ENCODE measurements around the gene GAS7.
"Not testable (repeated sequence)": the region's sequence is repeated elsewhere in the genome, so short reads cannot be mapped to it uniquely, and the experiment has no call there.

GAS7 gene

DNA sequence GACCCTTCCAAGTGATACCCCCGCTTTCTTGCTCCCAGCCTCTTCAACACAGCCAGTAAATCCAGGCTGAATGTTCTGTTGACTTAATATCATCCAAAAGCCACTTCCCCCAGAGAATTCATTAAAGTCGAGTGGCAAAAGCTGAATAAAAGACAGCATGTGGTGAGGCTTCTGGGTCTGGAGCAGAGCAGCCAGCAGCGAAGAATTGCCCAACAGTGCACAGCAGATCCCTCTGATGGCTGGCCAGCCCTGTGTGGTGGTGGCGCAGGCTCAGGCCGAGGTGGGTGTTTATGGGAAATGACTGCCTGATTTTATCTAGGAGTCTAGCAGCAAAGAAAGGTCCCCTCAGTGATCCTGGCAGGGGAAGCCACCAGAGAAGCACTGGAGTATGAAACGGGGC, 263.0 kb downstream of the GAS7 start:
- FAIRE-seq = no peak

DNA sequence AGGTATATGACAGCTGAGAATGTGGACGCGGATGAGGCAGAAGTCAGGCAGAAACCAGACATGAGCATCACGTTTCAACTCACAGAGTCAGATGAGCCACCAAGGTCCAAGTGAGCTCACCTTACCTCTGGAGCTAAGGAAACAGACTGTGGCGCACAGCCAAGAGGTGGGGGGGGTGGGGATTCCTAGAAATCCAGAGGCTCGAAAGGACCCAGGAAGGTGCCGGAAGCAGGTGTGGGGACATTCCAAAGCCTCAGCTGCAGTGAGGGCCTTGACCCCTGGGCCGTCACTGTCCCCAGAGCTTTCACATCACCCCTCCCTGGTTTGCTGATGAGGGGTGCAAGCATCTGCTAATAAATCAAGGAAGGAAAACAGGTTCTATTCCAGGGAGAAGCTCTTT, 264.1 kb downstream of the GAS7 start:
- no peak for FAIRE-seq

DNA sequence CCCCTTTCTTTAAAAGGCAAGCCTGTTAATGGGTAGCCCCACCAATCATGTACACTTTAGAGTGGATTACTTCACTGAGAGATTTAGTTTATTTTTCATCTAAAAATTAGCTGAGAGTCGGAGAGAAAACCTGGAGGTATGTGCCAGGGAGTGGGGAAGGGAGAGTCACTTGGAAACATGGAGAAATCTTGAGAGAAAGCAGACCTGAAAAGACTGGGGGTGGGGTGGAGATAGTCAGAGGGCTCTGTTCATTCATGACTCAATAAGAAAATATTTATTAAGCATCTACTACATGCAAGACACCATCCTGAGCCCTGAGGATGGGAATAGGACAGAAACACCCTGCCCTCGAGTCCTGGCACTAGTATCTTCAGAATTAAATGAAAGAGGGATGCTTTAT, 265.9 kb downstream of the GAS7 start:
- FAIRE-seq = no peak

DNA sequence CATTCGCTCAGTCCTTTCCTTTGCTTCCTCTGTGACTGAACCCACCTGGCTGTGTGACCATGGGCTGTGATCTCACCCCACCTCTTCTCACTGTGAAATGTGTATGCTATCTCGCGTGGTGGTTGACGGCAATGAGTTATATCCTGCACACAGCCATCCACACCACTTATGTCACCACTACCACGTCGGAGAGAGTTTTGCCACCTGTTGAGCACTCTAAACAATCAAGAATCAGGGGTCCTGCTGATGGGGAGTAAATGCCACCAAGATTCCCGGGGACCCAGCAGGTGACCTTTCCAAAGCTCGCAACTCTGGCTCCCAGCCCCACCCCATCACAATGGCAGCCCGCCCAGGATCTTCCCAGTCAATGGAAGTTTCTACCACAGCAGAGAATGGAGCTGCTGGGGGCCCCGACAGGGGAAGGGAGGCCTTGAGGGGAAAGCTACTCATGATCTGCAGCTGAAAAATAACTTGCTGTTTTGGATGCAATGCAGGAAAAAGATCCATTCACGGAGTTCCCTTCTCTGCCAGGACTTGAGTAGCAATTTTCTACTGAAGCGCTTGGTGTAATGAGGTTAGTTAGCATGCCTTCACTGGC, 267.2 kb downstream of the GAS7 start:
- no peak for FAIRE-seq

DNA sequence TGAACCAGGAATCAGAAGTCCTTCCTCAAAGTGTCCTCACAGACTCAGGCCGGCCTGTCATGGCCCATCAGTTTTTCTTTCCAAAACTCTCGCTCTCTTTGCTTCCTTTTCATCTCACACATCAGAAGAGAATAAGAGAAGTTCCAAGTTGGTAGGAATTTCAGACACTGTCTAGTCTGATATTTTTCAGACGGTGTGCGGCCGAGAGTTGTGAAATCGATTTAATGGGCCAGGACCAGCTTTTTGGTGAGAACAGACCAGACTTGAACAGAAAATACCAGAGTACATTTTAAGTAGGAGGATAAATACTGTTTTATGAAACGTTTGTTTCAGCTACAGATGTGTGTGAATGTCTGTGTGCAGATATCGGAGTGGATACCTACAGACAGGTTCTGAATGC, 268.5 kb downstream of the GAS7 start:
- no peak for FAIRE-seq

DNA sequence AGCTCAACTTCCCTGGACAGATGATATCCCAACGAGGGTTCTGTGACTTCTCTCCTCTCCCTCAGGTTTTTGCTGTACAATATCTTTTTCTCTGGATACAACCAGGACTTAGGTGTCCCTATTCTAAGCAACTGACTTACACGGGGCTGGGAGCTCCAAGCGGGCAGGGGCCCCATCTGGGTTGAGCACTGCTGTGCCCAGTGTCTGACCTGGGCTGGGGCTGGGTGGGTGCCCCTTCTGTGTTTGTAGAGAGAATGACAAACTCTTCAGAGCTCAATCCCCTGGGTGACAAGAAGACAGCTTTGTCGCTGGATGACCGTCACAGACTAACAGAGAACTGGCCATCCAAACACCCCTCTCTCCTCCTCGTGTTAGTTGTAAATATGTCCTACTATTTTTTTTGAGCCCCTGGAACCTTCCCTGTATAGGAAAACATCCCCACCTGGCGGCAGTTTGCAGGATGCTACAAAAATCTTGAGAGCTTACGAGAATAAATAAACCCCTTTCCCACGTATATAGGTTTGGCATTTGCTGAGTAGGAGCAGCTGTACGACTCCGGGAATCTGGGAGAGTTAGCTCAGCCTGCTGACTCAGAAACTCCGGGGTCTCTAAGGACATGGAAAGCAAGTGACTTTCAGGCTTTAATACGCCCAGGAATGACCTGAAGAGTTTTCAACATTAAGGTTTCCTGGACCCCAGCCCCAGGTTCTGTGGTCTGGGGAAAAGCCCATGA, 269.6 kb downstream of the GAS7 start:
- no peak for FAIRE-seq

DNA sequence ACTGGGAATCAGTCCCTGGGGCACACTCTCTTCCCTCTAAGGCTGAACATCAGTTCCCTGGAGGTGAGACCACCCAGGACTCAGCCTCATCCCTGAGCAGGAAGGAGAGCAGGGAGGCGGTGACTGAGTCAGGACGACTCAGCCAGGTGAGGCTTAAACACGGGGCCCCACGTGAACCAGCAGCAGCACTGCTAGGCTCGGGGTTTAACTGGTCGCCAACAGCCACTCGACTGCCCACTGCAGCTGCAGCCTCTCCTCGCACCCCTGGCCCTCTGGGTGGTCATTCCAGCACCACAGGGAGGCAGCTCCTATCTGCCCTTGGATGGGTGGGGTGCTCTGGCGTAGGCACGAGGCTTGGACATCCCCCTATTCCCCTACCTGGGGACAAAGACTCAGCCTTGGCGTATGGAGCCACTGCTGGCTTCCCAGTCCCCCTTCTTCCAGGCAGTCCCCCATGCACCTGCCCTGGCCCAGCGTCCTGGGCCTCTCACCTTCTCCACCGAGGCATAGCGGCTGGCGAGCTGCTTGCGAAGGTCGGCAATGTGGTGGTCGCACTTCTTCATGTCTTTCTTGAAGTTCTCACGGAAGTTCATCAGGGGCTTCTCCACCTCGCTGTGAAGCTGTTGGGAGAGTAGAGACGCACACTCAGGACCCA, 272.1 kb downstream of the GAS7 start:
- no peak for FAIRE-seq

DNA sequence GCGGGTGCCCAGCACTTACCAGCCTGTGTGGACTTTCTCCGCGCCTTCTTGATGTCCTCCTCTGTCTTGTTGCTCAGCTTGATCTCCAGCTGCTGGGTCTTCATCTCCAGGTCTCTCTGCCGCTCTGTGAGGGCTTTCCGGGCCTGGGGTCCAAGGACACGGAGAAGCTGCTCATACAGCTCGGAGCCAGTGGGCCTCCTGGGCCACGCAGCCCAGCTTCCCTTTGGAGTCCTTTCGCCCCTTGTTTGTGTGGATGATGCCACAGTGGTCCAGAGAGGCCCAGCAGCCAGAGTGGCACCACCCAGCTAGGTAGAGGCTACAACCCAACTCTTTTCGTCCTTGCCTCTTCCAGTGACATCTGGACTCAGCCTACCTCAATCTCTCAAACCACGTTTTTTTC, 272.9 kb downstream of the GAS7 start:
- FAIRE-seq = no peak

DNA sequence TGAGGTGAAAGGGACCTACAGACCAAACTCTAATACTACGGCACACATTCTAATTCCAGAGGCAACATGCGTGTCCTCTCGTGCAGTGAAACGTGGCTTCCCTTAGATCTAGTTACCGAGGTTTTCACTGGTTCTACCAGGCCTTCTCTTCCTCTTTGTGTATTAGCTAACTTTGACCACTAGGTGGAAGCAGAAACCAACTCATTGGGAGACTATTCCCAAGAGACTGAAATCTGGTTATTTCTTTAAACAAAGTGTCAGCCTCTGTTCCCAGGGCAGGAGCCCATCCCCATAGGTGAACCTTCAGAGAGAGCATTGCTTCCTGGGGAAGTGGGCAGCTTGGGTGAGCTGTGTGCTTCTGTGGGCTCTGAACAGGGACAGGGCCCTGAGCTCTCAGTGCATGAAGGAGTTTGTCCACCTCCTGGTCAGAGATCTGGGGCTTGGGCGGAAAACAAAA, 273.6 kb downstream of the GAS7 start:
- peak; percentile 95 for FAIRE-seq

DNA sequence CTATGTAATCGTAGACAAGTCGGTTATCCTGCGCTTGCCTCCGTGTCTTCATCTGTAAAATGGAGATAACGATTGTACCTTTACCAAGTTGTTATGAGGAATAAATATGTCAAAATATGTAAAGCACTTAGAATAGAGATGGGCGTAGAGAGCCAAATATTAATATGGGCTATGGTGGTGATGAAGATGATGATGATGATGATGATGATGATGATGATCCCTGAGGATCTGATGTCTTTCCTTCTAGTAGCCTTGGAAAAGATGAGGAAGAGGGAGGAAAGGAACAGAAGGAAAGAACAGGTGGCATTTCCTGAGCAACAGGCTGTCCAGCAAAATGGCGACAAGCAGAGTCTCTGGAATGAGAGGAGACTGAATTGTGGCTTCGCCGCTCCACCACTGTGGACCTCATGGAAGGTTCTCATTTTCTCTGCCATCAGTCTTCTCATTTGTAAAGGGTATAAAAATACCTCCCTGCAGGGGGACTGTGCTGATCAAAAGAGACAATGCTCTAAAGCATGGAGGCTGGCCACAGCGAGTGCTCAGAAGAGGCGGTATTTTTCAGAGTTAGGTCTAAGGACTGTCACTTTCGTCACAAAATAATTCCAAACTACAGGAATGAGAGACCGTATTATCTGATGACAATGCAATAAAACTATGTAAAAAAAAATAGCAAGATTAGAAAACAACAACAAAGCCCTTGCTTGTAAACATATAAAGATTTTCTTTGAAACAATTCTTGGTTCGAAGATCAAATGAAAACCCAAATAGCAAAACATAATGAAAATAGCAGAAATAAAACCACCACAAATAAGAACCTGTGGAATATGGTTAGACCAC, 276.2 kb downstream of the GAS7 start:
- FAIRE-seq = no peak

DNA sequence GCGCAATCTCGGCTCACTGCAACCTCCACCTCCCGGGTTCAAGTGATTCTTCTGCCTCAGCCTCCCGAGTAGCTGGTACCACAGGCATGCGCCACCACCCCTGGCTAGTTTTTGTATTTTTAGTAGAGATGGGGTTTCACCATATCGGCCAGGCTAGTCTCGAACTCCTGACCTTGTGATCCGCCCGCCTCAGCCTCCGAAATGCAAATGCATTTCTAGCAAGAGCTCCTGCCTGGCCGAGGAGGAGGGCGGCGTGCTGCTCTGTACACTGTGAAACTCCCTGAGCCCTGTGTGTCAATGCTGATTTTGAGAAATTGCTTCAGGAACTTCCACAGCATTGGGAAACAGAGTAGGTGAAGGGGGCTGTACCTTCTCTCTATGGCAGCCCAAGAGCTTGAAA, 277.2 kb downstream of the GAS7 start:
- FAIRE-seq = not testable (repeated sequence)

DNA sequence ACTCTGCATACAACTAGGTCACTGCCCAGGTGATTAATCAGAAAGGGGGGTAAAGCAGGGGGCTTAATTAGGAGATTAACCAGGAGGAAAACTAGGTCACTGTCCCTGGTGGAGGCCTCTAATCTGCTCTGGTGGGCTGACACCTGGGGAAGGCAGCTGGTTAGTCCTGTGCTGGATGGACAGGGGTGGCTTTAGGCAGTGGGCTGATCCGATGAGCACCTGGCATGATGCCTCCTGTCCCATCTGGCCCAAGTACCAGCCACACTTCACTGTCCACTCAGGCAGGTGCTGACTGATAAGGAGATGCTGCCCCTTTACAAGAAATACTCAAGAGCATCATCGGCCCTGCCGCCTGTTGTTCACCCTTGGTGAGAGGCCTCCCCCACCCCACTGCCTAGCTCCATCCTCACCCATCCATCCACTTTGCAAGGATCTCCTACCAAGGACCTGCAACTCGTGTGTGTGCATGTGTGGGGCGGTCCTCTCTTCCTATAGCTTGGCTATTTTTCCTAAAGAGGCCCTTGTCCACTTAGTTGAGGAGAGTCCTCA, 279.5 kb downstream of the GAS7 start:
- FAIRE-seq = no peak

DNA sequence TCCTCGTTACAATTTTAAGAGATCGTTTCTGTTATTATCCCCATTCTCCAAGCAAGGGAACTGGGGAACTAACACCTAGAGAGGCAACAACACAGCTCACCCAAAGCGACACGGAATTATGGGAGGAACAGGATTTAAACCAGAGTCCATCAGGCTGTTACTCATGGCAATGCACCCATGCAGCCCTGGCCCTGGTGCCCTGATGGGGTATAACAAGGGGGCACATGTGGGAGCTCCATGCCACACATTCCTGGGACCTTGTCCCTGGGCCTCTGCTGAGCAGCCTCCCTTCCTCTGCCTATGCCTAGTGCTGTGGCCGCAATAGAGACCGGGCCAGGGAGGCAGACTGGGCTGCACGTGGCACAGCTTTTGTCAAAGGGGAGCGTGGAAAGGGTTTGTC, 280.1 kb downstream of the GAS7 start:
- FAIRE-seq = no peak

DNA sequence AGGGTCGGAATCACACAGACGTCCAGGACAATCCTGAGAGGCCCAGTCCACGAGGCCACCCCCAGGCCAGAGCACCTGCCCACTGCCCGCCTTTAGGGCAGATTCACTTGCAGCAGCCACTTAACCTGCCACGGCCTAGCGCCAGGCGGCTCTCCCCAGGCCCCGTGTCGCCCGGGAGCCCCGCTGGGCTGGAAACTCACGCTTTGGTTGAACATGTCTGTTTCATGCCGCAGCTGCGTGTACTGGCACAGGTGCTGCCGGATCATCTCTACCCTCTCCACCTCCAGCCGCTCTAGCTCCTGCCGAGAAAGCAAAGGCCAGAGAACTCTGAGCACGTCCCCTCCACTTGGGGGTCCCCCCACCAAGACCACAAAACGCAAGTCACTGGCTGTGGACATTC, 280.6 kb downstream of the GAS7 start:
- no peak for FAIRE-seq

DNA sequence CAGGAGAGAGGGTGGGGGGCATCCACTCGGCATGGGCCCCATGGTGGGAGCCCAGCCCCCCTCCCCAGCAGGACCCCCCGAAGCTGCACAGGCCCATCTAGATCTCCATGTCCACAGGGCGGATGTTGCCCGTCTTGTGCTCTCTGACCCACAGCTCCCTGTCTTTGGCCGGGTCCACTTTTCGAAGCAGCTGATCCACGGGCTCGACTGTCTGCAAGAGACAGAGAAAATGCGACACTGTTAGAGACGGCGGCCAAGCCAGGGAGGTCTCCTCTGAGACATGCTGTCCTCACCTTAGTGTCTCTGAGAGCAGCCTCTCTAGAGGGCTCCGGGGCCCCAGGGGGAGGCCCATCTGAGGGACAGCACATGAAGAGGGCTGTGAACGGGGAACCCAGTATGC, 281.3 kb downstream of the GAS7 start:
- FAIRE-seq = no peak

DNA sequence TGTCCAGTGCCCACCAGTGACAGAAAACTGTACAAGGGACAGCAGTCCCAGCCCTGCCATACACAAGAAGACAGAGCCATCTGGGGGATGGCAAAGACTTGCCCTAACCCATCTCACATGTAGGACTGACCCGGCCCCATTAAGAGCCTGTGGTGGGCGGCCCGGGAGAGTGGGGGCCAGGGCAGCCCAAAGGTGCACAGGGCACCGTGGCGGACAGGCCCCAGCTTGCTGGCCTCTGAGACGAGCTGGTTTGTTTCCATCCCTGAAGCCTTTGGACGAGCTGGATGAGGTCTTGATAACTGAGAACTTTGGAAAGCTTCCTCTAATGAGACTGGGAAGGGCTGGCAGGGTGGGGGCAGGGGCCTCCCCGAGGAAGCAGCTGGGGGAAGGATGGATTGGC, 282.3 kb downstream of the GAS7 start:
- FAIRE-seq = no peak

DNA sequence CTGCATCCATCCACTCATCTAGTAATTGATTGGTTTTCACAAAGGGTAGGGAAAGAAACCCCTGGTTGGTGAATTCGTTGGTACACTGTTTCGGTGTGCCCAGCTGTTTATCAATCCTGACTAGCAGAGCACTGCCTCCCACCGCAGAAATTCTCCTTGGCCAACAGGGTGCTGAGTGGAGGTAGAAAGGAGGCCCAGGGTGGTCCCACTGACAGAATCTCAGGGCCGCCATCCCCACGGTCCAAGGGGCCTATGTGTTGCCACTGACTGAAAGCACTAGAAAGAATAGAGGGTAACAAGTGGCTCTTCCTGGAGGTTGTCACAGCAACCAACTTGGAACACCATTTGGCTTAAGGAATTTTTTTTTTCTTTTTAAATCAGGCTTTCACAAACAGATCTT, 284.9 kb downstream of the GAS7 start:
- no peak for FAIRE-seq

DNA sequence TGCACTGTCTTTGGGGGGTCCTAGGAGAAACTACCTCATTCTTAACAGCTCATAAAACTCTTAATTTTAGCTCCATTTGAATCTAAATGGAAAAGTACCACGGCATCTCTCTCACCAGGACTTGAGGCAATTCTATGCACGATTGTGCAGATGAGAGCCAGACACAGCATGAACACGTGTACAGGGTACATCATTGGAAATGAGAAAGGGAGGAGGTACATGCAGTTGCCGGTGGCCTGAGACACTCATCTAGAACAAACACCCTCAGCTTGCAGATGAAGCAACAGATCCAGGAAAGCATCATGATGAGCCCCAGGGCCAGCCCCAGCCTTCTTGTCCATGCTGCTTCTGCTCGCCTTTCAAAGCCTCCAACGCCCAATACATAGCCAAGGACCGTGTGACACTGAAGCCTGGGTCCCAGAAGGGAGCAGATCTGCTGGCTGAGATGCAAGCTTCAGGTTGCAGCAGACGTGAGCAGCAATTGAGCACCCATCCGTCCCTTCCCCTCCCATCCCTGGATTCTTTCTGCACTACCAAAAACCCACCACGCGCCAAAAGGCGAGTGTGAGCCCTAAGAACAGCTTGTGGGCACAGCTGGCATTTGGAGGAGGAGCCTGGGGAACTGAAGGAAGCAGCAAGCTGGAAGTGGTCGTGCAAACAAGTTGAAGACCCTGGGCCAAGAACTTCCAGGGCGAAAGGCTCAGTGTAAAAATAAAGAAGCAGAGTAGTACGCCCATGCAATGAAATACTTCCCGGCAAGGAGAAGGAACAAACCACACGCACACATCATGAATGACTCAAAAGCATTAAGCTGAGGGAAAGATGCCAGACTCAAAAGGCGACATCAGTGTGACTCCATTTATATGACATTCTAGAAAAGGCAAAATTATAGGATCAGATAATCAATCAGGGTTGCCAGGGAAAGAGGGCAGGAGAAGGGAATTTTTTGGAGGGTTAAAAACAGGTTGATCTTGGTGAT, 286.0 kb downstream of the GAS7 start:
- FAIRE-seq = no peak

DNA sequence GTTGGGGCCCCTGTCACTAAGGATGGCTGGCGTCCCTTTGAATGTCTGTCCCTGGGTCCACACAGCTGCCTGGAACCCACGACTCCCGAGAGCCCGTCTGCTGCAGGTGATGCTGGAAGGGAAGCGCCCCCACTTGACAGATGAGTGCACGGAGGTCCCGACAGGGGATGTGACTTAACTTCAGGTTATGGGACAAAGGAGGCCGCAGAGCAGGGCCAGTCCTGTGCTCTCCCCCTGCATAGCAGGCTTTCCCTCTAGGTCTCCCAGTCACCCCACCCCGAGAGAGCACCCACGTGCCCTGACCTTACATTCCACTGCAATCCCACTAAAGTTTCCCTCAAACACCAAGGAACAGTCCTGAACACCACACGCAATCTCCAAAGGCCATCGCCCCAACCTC, 287.3 kb downstream of the GAS7 start:
- FAIRE-seq = no peak

DNA sequence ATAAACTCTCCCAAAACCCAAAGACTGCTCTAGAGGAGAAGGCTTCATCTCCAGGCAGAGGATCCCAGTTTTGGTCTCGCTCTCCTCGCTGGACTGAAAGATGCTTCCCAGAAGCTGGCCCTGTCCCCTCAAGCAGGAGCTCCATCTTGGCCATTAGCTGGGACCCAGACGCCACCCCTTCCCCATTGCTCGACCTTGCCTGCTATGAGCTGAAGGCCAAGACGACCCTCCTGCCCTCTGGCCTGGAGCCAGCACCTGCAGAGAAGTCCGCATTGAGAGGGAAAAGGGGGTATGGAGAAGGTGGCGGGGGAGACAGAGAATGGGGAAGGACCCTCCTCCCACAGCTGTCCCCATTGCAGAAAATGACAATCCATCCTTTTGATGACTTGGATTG, 289.8 kb downstream of the GAS7 start:
- FAIRE-seq = no peak

DNA sequence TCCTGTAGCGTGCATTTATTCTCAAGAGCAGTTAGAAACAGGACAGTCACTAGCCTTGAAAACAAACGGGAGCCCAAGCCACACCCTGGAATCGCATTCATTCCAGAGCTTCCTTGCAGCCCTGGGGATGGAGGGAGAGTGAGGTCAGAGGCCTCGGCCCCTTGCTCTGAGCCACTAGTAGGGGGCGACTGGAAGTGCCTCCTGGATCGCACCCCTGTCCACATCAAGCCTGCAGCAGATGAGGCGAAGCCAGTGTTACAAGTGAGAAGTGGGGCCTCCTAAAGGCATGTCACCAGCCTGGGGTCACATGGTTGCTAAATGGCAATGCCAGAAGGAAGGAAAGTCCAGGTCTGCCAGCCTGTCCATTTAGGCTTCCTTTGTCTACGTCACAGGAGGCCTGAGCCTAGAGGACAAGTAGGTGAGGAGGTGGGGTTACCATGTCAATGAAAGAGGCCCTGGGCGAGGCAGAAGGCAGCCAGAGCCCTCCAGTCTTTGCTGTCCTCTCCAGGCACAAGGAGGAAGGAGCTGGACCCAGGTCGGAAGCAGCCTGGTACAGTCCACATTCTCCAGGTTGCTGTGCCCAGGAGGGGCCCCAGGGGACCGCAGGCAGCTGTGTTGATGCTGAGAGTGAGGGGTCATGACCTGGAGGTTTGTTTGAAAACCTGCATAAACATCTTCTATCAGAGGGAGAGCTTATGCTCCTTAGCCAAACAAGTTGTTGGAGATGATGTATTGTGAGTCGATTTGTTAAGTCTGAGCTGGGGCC, 290.3 kb downstream of the GAS7 start:
- FAIRE-seq = no peak

Measured in islet of Langerhans (tissue), 1 donor.